ENCODE data around the gene SIL1.

Gene SIL1

DNA sequence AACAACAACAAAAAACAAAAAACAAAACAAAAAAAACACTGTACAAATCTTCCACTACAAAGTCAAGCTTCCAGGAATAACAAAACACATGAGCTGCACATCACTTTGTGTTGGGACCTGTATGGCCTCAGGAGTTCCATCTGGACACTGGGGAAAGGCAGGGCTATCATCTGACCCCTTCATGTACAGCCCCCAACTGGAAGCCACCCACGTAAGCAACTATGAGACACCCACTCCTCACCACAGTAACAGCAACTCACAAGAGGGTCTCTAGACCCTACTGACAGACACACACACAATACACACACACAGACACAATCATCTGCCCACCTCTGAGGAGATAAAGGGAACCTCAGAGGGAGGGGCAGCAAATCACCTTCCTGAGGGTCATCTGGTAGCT is 241.4 kb downstream of the SIL1 start:
- TF ChIP-seq, protein P1, sequence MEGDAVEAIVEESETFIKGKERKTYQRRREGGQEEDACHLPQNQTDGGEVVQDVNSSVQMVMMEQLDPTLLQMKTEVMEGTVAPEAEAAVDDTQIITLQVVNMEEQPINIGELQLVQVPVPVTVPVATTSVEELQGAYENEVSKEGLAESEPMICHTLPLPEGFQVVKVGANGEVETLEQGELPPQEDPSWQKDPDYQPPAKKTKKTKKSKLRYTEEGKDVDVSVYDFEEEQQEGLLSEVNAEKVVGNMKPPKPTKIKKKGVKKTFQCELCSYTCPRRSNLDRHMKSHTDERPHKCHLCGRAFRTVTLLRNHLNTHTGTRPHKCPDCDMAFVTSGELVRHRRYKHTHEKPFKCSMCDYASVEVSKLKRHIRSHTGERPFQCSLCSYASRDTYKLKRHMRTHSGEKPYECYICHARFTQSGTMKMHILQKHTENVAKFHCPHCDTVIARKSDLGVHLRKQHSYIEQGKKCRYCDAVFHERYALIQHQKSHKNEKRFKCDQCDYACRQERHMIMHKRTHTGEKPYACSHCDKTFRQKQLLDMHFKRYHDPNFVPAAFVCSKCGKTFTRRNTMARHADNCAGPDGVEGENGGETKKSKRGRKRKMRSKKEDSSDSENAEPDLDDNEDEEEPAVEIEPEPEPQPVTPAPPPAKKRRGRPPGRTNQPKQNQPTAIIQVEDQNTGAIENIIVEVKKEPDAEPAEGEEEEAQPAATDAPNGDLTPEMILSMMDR (IDR thresholded peaks at IDR 0.05; ENCODE audit: low read depth, low read length), result no peak
- DNase-seq (ENCODE audit: low read depth in 2 of 2), result no peak
- no peak overlapping the region for H3K4me3 ChIP-seq (replicated peaks in 1 of 2; ENCODE audit: low read depth in 2 of 2, low read length in 2 of 2)

DNA sequence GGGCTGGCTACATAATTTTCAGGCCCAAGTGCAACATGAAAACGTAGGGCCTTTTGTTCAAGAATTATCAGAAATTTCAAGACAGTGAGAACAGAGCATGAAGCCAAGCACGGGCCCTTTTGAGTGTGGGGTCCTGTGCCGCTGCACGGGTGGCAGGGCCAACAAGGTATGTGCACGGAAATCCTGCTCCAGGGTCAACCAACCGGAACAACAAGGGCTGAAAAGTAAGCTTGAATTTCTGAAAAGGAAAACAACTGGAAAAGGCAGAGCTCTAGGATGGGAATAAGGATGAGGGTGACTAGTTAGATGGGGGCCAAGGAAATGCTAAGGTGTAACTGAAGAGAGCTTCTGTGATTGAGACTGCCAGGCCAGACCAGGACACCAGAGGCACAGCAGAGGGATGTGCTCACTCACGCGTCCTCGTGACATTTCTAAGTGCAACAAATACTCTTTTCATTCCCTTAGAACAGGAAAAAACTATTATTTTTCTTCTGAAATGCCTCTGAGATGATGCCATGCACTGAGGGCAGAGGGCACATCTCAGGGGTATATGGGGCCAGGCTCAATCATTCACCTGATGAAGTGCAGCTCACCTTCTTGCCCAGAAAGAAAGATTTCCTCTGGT is 242.4 kb downstream of the SIL1 start:
- H3K4me3 ChIP-seq (replicated peaks in 1 of 2; ENCODE audit: low read depth in 2 of 2, low read length in 2 of 2), result no peak overlapping the region
- DNase-seq (ENCODE audit: low read depth in 2 of 2), result no peak
- TF ChIP-seq, protein P1 (IDR thresholded peaks at IDR 0.05; ENCODE audit: low read depth, low read length), result no peak

DNA sequence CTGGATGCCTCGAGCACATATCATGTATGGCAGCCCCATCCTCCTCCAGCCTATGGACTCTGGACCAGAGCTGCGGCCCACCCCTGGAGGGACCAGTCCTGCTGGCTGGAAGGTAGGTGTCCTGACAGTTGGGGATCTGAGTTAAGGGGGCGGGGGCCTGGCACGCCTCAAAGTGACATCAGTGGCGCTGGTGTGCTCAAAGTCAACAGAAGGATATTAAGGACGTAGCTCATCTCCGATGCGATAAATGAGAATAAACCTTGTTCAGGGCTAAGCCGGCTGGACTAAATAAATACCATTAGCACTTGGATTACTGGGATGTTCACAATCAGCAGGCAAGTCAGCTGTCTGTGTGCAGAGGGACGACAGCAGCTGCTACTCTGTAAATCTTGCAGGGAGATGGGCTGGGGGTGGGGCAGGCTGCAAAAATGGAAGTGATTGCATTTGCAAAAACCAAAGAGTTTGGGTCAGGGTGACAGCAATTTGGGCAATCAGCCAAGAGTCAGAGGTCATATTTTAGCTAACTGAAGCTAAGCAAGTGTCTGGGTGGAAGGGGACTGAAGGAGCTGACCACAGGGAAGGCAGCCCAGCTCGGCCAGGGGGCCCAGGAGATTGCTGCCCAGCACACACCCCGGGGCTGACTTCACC is 243.0 kb downstream of the SIL1 start:
- no peak overlapping the region for H3K4me3 ChIP-seq (replicated peaks in 1 of 2; ENCODE audit: low read depth in 2 of 2, low read length in 2 of 2)
- TF ChIP-seq, protein P1 (IDR thresholded peaks at IDR 0.05; ENCODE audit: low read depth, low read length), result no peak
- DNase-seq (ENCODE audit: low read depth in 2 of 2), result no peak

DNA sequence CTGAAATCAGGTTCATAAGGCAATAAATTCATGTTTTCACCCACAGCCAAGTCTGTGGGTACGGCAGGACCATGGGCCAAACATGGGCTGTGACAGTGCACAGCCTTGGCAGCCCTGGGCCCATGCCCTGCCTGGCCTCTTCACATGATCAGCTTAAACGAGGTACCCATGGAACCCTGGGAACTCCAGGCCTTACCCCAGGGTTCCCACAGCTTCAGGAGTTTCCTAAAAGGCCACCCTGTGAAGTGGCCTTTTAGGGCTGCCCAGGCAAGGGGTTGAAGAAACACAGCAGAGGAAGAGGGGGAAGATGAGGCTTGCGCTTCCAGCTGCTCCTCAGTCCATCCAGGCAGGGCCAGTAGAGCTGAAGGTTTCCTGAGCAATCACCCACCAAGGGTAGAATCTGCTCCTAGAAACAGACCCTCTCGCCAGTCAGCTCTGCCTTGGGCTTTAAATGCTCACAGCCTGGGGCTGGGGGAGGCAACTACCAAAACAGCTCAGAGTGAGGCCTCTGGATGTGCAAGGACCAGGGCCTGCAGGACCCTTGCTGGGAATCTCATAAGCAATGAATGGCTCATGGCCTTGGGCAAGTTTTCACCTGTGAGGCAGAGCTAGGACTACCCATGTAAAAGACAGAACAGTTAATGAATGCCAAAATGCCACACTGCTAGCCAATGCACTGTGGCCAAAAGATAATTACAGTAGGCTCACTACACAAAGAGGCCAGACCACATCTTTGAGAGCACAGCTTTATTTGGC is 243.7 kb downstream of the SIL1 start:
- no peak overlapping the region for H3K4me3 ChIP-seq (replicated peaks in 1 of 2; ENCODE audit: low read depth in 2 of 2, low read length in 2 of 2)
- TF ChIP-seq, protein P1 (IDR thresholded peaks at IDR 0.05; ENCODE audit: low read depth, low read length), result no peak
- no peak for DNase-seq (ENCODE audit: low read depth in 2 of 2)

DNA sequence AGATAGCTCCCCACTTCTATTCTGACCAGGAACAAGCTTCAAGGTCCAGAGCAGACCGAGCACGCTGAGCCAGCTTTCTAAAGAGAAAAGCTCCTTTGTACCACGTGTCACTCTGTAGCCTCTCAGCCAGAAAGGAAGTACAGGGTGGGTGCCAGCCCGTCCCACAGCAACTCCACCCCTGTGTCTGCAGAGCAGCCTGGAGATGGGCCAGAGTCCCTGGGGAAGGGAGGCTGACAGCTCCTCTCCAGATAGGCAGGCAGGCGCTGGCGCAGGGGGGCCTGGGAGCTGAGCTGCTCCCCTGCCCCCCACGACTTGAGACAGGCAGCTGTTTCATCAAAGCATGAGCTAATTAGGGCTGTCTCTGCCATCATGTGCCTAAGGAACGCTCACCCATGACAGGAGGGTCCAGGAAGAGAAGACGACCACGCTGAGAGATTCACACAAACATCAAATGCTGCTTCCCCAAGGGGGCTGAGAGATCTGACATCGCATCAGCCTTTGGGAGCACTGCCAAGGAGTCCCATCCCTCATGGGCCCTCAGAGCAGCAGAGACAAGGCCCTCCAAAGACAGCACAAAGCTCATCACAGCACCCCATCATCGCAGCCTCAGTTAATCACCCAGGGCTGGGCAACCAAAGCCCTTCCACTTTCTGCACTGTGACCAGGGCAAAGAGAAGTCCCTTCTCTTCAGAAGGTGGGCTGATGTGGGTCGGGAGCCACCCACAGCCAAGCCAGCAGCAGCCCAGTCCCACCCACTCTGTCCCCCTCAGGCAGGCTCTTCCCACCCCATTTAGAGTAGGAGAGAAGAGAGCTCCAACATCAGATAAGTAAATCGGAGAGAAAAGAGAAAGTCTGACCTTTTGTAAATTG is 244.5 kb downstream of the SIL1 start:
- TF ChIP-seq, protein P1 (IDR thresholded peaks at IDR 0.05; ENCODE audit: low read depth, low read length), result no peak
- DNase-seq (ENCODE audit: low read depth in 2 of 2), result peak; percentile 66 to 86
- no peak overlapping the region for H3K4me3 ChIP-seq (replicated peaks in 1 of 2; ENCODE audit: low read depth in 2 of 2, low read length in 2 of 2)

DNA sequence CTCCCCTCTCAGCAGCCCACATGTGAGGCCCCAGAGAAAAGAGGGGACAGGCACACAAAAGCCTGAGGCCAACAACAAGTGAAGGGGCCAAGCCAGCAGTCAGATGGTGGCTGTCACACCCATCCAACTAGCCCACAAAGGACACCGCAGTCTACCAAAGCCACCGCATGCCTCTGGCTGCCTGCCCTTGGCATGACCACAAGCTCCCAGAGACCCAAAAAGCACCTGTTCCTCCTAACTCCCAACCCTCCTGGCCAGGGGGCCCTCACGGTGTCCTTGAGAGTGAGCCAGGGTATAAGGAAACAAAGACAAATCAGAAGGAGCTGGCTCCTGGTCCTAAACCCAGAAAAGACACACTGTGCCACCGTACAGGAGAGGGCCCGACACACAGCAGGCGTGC is 245.2 kb downstream of the SIL1 start:
- H3K4me3 ChIP-seq (replicated peaks in 1 of 2; ENCODE audit: low read depth in 2 of 2, low read length in 2 of 2), result no peak overlapping the region
- TF ChIP-seq, protein P1 (IDR thresholded peaks at IDR 0.05; ENCODE audit: low read depth, low read length), result no peak
- DNase-seq (ENCODE audit: low read depth in 2 of 2), result no peak
